ENCODE data around the gene MEG3.
"Not testable (repeated sequence)": the region's sequence is repeated elsewhere in the genome, so short reads cannot be mapped to it uniquely, and the experiment has no call there.

MEG3 gene

DNA sequence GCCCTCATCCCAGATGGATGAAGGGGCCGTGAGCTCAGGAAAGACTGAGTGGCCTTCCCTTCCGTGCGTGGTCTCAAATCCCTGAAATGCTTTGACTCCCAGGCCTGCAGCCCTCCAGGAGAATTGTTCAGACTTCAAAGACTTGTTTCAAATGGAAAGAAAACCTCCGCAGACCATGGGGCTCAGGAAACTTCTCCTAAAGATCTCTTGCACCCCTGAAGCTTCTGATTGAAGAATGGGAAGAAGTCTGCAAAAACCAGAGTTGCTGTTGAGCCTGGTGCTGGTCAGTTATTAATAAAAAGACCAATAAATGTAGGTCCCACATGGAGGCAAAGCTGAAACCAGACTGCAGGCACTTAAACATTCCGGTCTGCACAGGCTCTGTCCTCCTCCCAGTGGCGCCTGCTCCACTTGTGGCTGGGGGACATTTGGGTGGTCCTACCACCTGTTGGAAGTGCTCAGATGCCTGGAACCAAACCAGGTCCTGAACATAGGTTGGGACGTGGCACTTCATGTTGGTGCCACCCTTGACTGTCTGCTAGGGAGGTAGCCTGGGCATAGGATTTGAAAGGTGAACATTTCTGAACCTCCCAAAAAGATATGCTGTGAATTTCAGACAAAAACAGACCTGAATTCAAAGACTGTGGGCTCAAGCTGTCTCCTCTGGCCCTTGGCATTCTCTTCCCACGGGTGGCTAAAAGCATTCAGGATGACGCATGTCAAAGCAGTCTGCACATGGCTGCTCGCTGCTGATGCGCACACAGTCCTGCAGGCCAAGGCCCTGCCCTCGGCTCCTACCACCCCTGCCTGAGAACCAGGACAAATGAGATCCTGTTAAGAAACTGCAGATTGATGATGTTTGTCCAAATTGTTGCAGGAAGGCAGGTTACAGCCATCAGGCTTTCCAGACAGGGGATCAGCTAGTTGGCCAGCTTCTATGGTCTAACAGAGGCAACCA lies 36.2 kb upstream of the MEG3 start:
- no peak for DNase-seq

DNA sequence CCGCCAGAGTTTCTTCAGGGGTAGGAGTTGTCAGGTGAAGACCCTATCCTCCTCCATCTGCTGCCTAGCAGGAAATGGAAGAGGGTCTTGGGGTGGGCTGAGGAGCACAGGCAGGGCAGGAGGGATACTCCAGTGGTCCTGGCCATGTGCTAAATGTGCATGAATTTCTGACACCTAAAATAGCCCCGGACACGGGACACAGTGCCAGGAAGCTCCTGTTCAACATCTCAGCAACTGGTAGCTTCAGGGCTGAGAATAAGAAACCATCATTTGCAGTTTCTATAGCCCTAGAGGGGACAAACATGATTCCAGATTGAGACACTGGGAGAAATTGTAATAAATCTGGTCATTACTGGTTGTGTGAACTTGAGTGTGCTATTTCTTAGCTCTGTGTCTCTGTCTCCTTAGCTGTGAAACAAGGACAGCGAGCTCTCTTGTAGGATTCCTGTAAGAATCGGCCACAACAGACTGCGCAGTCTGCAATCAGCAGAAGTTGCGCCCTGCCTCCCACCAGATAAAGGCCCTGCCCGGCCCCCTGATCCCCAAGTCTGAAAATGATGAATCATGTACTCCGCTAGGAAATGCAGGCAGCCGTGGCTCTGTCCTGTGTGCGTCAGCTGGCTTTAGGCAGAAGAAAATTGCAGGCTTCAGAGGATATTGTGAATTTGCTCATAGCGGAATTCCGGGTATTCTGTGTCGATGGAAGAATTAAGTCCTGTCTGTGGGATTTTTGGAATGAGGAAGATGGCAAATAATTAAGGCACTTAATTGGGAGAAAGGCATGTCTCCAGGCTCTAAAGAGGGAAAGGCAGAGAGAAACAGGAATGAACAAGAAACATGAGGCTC lies 35.2 kb upstream of the MEG3 start:
- no peak for DNase-seq

GRCh38 chr14:100791348-100791735 lies 34.6 kb upstream of the MEG3 start:
- no peak for DNase-seq

DNA sequence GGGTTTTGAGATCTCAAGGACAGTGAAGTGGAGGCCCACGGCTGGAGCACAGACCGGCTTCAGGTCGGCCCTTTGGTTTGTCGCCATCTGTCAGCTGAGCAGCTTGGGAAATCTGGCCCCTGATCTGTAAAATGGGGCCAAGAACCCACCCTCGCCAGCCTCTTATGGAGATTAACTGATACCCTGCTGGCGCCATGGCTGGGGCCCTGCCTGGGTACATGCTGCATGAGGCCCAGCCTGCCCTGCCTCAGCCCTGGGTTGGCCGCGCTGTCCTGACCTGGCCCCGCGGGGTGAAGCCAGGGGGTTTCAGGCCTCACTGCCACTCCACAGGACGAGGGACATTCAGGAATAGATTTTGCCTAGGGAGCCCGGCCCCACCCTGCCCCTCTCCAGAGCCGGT lies 33.9 kb upstream of the MEG3 start:
- no peak for DNase-seq

DNA sequence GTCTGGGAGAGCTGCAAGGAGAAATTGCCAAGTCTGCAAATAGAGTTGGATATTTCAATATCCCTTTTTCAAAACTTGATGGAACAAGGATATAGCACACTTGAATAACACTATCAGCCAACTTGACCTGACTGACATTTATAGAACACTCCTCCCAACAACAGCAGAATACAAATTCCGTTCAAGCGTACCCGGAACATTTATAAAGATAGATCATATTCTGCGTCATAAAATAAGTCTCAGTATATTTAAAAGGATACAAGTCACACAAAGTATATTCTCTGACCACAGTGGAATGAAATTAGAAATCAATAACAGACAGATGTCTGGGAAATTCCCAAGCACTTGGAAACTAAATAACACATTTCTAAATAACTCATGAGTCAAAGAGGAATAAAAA lies 29.0 kb upstream of the MEG3 start:
- no peak for DNase-seq

DNA sequence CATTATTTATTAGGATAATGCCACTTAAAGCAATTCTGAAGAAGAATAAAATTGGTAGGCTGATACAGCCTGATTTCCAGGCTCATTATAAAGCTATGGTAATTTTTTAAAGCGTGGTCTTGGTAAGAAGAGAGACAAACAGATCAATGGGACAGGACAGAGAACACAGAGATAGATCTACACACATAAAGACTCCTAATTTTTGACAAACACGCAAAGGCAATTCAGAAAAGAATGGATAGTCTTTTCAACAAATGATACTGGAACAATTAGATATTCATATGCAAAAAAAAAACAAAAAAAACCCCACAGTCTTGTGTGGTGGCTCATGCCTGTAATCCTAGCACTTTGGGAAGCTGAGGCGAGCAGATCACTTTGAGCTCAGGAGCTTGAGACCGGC lies 25.9 kb upstream of the MEG3 start:
- no peak for DNase-seq

DNA sequence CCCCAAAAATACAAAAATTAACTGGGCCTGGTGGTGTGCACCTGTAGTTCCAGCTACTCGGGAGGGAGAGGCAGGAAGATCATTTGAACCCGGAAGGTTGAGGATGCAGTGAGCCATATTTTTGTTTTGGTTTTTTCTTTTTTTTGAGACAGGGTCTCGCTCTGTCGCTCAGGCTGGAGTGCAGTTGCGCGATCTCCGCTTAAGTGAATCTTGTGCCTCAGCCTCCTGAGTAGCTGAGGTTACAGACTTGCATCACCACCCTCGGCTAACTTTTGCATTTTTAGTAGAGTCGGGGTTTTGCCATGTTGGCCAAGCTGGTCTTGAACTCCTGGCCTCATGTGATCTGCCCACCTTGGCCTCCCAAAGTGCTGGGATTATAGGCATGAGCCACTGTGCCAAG lies 24.5 kb upstream of the MEG3 start:
- not testable (repeated sequence) for DNase-seq

DNA sequence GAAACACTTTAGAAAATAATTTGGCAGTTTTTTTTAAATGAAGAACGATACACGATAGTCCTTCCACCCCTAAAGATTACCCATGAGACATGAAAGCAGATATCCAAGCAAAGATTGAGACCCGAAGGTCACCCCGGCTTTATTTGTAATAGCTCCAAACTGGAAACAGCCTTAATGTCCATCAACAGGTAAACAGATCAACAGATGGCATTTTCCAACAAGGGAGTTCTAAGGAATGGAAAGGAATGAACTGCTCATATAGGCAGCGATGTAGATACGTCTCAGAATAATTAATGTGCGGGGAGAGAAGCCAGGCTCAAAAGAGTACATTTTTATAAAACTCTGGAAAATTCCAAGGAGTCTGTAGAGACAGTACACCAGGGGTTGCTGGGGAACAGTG lies 23.7 kb upstream of the MEG3 start:
- DNase-seq, result no peak

DNA sequence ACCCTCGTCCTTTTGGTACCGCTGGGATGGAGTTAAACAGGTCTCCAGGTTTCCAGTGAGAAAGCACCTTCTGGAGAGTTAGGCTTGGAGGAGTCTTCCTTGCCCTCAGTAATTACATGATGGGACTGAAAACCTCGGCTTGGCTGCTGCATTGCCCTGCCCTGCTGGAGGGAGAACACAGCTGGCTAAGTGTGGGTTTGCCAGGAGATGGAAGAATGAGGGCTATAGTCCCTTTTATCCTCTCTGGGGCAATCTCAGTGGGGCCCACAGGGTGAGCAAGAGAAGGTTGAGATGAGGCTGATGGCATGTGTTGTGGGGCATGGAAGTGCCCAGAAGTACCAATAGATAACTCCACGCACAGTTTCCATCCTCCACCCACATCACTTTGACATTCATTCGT lies 23.2 kb upstream of the MEG3 start:
- DNase-seq, result no peak

DNA sequence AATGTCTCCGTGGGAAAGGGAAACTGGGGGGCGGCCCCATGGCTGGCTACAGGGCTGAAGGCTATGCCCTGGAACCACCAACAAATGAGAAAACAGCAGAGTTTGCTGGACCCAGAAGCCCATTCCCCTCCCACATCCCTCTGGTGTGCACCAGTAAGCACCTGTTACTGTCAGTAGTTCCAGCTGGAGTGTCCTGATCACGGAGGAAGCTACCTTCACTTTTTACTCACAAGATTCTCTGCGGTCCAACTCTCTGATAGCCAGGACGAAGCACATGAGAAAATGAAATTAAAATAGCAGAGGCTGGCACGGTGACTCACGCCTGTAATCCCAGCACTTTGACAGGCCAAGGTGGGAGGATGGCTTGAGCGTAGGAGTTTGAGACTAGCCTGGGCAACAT lies 22.7 kb upstream of the MEG3 start:
- no peak for DNase-seq

DNA sequence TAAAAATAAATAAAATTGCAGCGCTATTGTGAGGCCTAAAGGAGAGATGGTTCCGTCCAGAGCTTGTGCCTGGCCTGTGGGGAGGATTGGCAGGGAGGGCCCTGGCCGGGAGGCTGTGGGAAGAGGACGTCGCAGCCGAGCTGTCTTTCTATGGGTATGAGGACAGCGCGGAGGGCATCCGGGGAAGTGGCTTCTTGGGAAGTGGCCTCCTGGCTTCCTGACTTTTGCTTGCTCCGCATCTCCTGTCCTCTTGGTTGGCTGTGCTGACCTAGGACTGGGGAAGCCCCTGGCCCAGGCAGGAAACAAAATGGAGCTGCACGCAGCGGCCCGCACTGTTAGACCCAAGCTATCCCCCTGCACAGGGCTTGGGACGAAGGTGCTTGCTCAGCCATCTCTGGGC lies 22.2 kb upstream of the MEG3 start:
- DNase-seq, result no peak

DNA sequence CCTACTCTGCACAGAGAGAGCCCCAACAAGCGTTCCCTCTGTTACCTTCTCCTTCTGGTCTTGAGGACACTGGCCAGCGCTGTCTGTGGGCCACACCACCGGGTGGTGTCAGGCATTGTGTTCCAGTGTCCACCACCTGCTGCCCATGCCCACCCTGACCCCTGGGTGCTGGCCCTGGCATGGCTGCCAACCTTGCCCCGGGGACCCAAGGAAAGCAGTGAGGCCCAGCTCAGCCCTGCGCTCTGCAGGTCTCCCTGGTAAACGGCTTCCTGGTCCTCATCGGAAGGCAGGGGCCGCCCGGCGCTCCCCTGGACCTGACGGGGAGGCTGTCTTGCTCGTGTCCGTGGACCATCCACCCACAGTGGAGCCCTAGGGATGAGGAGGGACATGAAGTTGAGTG lies 21.8 kb upstream of the MEG3 start:
- no peak for DNase-seq

DNA sequence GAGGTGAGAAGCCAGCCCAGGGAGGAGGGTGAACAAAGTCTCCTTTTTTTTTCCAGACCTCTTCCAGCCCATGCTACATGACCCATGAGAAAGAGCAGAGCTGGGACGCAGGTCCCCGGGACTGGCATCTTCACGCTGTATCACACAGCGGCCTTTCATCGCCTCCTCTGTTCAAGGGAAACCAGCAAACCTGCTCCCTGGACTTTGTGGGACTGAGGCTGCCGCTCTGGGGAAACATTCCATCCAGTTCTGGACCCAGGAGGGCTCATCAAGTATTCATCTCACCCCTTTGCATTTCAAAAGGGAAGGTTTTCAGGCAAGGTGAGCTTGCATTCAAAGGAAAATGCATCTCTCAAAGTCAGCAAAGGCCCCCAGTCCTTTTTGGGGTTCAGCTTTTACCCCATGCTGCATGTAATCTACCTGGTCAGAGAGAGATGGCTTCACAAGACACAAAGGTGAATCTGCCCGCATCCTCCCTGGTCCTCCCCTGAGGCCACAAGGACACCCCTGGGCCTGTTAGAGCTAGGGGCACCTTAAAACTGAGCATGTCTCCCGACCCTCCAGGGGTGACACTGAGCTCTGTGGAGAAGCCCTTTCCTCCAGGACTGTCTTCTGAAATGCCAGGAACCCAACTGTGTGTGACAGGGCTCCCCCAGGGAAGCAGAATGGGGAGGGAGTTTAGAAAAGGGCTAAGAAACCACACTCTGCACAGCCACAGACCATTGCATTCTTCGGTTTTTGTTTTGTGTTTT lies 21.2 kb upstream of the MEG3 start:
- no peak for DNase-seq

GRCh38 chr14:100806386-100806785 lies 19.5 kb upstream of the MEG3 start:
- DNase-seq, result no peak

DNA sequence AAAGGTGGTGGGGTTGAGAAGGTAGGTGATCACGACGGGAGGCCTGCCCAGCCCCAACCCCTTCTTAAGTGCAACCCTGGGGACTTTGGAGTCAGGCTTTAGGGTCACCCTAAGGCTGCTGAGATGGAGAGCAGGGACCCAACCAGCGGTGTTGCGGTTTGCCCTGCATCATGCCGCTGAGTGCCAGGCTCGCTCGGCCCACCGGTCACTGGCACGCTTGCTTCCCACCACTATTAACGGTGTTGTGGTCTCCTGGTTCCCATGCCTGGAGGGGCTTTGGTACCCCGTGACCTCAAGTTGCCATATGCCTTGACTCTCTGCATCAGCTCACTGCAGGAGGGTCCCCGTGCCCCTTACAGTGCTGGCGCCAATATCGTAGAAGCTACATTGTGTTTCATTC lies 18.4 kb upstream of the MEG3 start:
- no peak for DNase-seq

DNA sequence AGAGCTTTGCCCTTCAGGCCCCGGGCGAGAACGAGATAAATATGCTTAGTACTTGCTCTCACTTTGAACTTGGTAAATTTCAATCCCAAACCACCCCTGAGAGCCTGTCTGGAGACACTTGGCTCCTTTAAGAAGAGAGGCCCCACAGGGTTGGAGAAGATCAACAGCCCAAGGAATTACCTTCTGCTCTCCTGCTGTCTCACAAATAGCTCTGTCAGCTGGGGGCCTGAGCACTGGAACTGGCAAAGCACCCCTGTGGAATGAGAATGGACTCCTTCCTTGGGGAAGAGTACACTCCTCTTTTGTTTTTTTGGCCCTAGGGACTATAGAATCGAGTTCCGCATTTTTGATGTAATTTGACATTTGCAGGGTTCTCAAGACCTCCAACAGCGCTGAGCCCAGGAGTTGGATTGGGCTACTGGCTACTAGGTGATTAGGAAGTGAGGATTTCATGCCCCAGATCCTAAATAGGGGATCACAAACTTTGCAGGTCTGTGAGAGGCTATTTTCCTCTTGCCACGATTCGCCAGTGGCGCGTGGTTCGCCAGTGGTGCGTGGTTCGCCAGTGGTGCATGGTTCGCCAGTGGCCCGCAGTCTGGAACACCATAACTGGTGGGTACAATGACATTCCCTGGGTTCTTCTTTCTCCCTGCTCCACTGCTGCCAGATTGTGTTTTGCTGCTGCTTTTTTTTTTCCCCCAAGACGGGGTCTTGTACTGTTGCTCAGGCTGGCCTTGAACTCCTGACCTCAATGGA lies 17.8 kb upstream of the MEG3 start:
- DNase-seq, result no peak

DNA sequence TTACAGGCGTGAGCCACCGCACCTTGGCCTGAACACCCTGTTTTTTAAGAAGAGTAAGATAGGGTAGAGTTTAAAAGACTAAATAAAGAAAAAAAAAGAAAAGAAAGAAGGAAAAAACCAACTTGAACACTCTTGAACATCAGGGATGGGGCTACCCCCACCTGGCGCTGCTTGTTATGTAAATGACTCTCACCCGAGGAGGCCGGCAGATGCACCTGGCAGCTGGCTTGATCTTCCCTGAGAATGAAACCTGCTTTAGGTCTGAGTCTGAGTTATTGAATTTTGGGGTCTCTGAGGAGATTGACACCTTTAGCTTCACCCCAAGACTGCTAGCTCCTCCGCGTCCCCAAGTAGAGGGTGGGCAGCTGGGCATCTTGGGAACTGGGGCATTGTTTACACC lies 15.5 kb upstream of the MEG3 start:
- DNase-seq, result no peak

GRCh38 chr14:100810861-100811461 lies 15.0 kb upstream of the MEG3 start:
- DNase-seq, result no peak

DNA sequence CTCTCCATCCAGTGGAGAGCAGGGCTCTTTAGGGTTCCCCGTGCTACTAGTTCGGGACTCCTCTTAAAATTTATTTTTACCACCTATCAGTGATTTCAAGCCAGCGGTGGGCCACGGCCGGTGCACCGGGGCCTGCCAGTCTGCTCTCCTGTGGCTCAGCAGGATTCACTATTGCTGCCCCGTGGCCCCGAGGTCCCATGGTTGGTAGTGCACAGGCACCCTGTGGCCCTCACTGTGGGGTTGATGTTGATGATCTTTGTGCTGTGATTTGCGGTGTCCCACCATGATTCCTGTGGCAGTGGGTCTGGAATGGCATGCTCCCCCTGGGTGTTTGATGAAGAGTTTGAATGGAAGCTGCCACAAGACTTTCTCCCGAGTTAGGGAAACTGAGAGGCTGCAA lies 12.6 kb upstream of the MEG3 start:
- no peak for DNase-seq

DNA sequence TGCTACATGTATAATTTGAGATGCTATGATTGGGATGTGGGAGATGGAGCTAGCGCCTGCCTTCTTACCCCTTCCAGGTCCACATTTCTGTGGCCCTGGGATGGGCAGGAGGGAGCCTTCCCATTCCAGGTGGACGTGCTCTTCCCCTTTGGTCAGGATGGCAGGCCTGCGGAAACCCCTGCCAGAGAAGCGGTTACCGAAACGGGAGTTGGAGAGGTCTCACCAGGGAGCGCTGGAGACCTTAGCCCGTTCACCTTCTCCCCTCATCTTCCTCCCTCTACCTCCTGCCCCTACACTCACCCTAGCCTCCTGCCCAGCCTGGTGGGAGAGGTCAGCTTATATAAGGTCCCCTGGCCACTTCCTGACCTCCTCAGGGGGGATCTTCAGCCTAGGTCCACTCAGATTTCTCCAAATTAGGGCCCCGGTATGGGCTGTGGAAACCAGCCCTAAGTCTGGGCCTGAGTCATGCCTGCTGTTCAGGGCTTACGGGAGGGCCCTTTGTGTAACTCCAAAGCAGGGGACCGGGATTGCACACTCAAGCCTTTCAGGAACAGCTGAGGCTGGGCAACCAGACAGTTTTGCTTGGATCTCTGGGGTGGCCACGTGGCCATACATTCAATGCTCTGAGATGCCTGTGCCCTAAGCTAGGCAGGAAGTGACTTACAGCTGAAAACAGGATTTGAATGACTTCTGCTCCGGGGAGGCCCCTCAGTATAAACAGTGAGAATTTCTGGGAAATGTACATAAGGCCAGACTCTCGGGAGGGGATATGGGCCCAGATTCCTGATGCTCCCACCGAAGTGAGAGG lies 10.2 kb upstream of the MEG3 start:
- DNase-seq, result no peak

GRCh38 chr14:100816286-100816949 lies 9.5 kb upstream of the MEG3 start:
- no peak for DNase-seq

All from NCI-H1105 (cell line).